Nephron (organoid): Measurements from ENCODE around the gene RMC1.

Source experiments
- H3K27ac Mint-ChIP-seq, 3 experiments: 2 replicates each; pipeline ENCODE4 v1.8.0; 2020; ENCODE audit warnings: mixed read lengths in 3 of 3, mild to moderate bottlenecking in 2 of 3, moderate library complexity in 1 of 3
- H3K27me3 Mint-ChIP-seq: 2 replicates; pipeline ENCODE4 v1.8.0; 2021; ENCODE audit warnings: low read depth, mild to moderate bottlenecking, moderate library complexity, mixed read lengths
- H3K36me3 Mint-ChIP-seq: 2 replicates; pipeline ENCODE4 v1.8.0; 2020; ENCODE audit warnings: low read depth, mixed read lengths
- H3K4me1 Mint-ChIP-seq: 2 replicates; pipeline ENCODE4 v1.8.0; 2020; ENCODE audit warnings: mixed read lengths
- H3K4me3 Mint-ChIP-seq, 3 experiments: 2 replicates each; pipeline ENCODE4 v1.8.0; 2020; ENCODE audit warnings: mild to moderate bottlenecking in 3 of 3, mixed read lengths in 3 of 3, moderate library complexity in 2 of 3
- H3K9me3 Mint-ChIP-seq: 2 replicates; pipeline ENCODE4 v1.8.0; 2020; ENCODE audit warnings: mixed read lengths
- TF ChIP-seq, protein P1 (sequence below), 3 experiments: fragments of 200-600 bp; sonication (generic); IDR thresholded peaks; one replicate each; pipeline ENCODE4 v1.5.0; 2021; ENCODE audit warnings: antibody characterized with exemption in 3 of 3; ENCODE audit not compliant: unreplicated experiment in 3 of 3

RMC1 gene

DNA sequence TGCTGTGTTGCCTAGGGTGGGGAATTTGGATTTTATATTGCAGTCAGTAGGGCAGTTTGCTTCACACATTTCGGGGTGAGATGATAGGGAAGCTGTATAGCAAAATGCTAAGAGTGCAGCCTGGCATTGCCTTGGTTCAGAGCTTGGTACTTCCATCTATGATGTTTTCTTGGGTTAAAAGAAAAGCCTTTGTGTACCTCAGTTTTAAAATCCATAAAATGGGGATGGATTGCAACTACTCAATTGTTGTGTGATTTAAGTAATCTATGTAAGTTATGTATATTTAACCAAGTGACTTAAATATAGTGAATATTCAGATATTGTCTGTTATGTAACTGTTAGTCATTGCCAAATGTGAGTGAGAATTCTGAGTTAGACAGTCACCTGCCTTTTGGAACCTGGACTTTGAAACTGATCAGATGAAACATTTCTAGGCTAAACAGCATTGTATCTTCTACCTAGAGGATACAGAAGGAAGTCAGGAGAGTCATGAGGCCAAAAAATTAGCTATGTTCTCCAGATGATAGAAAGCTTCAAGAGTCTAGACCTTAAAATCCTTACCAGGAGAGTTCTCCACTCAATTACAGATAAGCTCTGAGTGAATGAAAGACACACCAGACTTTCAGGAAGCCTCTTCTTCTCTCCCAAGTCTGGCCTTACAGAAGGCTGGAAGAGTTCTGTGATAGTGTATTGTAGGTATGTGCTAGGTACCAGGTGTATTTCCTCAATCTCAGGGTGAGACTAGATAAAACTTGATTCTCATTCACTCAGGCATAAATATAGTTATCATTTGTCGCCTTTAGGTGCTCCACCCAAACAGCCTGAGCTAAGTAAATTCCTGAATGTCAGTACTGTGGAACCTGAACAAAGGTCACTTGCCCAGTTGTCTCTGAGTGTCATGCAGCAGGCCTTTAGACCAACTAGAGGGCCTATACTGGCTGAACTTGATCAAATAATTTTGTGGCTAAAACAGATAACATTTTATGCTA is 42.7 kb upstream of the RMC1 start:
- TF ChIP-seq, protein P1, sequence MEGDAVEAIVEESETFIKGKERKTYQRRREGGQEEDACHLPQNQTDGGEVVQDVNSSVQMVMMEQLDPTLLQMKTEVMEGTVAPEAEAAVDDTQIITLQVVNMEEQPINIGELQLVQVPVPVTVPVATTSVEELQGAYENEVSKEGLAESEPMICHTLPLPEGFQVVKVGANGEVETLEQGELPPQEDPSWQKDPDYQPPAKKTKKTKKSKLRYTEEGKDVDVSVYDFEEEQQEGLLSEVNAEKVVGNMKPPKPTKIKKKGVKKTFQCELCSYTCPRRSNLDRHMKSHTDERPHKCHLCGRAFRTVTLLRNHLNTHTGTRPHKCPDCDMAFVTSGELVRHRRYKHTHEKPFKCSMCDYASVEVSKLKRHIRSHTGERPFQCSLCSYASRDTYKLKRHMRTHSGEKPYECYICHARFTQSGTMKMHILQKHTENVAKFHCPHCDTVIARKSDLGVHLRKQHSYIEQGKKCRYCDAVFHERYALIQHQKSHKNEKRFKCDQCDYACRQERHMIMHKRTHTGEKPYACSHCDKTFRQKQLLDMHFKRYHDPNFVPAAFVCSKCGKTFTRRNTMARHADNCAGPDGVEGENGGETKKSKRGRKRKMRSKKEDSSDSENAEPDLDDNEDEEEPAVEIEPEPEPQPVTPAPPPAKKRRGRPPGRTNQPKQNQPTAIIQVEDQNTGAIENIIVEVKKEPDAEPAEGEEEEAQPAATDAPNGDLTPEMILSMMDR (IDR thresholded peaks at IDR 0.05; ENCODE audit: unreplicated experiment in 3 of 3): no peak
- H3K4me1 Mint-ChIP-seq: peaks cover 31% of the 10 kb centered on the region
- peaks cover 38% of the 10 kb centered on the region for H3K36me3 Mint-ChIP-seq
- no peaks in the 10 kb centered on the region for H3K9me3 Mint-ChIP-seq
- peak overlapping the region in 1 of 3 experiments; percentile 26 for H3K27ac Mint-ChIP-seq
- H3K4me3 Mint-ChIP-seq: no peak overlapping the region
- no peaks in the 10 kb centered on the region for H3K27me3 Mint-ChIP-seq

DNA sequence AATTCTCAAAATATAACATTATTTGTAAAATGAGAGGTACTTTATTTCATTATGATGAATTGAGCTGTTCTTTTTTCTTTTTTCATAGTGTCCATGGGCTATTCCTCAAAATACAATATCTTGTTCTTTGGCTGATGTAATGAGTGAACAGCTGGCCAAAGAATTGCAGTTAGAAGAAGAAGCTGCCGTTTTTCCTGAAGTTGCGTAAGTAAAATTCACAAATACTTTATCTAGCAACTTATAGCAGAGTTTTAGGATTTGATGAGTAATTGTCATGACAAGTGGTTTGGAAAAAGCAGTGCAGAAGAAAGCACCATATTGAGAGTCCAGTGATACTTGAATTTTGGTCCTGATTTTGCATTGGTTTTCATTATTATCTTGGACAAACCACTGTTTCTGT is 40.4 kb upstream of the RMC1 start:
- H3K27ac Mint-ChIP-seq: no peak overlapping the region
- no peaks in the 10 kb centered on the region for H3K27me3 Mint-ChIP-seq
- H3K9me3 Mint-ChIP-seq: no peaks in the 10 kb centered on the region
- H3K4me3 Mint-ChIP-seq: no peak overlapping the region
- H3K4me1 Mint-ChIP-seq: peaks cover 22% of the 10 kb centered on the region
- TF ChIP-seq, protein P1 (IDR thresholded peaks at IDR 0.05; ENCODE audit: unreplicated experiment in 3 of 3): no peak
- H3K36me3 Mint-ChIP-seq: peaks cover 48% of the 10 kb centered on the region

DNA sequence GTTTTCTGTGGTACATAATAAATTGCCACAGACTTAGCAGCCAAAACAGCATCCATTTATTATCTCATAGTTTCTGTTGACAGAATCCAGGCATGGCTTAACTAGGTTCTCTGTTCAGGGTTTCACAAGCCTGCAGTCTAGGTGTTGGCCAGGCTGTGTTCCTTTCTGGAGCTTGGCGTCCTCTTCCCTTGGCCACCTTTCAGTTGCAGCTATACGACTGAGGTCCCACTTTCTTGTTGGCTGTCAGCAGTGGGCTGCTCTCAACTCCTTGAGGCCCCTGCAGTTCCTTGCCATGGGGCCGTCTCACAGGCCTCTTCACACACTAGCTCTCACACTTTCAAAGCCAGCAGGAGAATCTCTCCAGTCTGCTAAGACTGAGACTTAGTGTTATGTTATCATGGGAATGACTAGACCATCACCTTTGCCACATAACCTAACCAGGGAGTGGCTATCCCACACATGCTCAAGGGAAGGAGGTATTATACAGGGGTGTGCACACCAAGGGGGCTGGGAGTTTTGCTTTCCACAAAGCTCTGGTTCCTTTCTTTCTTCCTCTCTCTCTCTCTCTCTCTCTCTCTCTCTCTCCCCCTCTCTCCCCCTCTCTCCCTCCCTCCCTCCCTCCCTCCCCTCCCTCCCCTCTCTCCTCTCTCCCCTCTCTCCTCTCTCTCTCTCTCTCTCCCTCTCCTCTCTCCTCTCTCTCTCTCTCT is 34.4 kb upstream of the RMC1 start:
- no peaks in the 10 kb centered on the region for H3K4me1 Mint-ChIP-seq
- H3K4me3 Mint-ChIP-seq: no peak overlapping the region
- H3K36me3 Mint-ChIP-seq: peaks cover 55% of the 10 kb centered on the region
- H3K27me3 Mint-ChIP-seq: no peaks in the 10 kb centered on the region
- no peaks in the 10 kb centered on the region for H3K9me3 Mint-ChIP-seq
- TF ChIP-seq, protein P1 (IDR thresholded peaks at IDR 0.05; ENCODE audit: unreplicated experiment in 3 of 3): no peak
- no peak overlapping the region for H3K27ac Mint-ChIP-seq

DNA sequence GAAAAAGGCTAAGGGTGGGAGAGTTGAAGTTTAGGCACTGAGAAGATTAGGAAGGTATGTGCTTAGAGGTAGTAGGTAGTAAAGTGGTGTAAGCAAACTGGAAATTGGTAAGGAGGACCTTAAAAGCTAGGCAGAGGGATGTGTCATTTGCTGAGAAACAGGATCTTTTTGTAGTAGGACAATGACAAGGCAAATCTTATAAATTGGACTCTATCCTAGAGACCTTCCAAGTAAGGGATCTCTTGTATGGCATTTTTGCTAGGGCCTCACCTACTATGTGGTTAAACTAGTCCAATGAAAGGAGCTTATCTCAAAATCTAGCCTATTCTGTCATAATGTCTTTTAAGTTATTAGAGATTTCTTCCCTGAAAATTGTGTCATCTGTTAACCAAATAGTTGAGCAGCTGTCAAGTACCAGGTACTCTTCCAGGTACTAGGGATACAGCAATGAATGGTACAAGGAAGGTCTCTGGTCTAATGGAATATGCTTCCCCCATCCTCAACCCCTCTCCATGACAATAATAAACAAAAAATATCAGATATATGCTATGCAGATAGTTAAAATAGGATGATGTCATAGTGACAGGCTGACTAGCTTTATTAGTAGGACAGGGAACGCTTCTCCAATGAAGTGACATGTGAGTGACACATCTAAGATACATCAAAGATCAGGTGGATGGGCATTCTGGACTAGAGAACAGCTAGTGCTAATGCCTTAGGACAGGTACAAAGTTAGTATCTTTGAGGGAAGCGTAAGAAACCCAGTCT is 32.5 kb upstream of the RMC1 start:
- Mint-ChIP-seq H3K4me1 (no peaks in the 10 kb centered on the region), H3K27me3 (no peaks in the 10 kb centered on the region), H3K27ac (no peak overlapping the region), H3K36me3 (peaks cover 53% of the 10 kb centered on the region), H3K4me3 (no peak overlapping the region), H3K9me3 (no peaks in the 10 kb centered on the region)
- TF ChIP-seq, protein P1 (IDR thresholded peaks at IDR 0.05; ENCODE audit: unreplicated experiment in 3 of 3): no peak

DNA sequence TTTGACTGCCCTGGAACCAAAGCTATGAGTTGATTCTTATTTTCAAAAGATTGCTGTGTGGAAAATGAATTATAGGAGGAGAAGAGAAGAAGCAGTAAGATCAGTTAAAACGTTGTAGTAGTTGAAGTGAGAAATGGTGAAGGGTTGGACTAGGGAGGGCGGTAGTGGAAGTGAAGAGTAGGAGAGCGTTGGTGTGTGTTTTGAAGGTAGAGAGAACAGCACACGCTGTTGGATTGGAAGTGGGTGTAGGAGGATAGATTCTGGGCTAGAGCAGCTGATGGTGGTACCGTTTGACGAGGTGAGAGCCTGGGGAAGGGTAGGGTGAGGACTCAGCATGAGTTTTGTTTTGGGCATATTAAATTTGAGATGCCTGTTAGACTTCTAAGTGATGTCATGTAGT is 31.8 kb upstream of the RMC1 start:
- Mint-ChIP-seq H3K36me3 (peaks cover 50% of the 10 kb centered on the region), H3K27me3 (no peaks in the 10 kb centered on the region), H3K27ac (no peak overlapping the region), H3K4me3 (no peak overlapping the region), H3K9me3 (no peaks in the 10 kb centered on the region), H3K4me1 (no peaks in the 10 kb centered on the region)
- TF ChIP-seq, protein P1 (IDR thresholded peaks at IDR 0.05; ENCODE audit: unreplicated experiment in 3 of 3): no peak
